Dendritic cell treated with granulocyte-macrophage colony-stimulating factor and Interleukin-4, amounts not matched to agents 40 ng/mL and 50 ng/mL, for 4 days (primary cell): ENCODE data around the gene TRAF3IP3.
A peak's percentile ranks its signal among the peaks of the same experiment; 100 is the strongest.

Experiments
- H3K27ac Mint-ChIP-seq: one replicate; pipeline ENCODE4 v1.8.0; 2022; ENCODE audit warnings: mild to moderate bottlenecking, mixed read lengths
- H3K27me3 Mint-ChIP-seq: one replicate; pipeline ENCODE4 v1.8.0; 2022; ENCODE audit warnings: mild to moderate bottlenecking, mixed read lengths
- H3K36me3 Mint-ChIP-seq: one replicate; pipeline ENCODE4 v1.8.0; 2022; ENCODE audit warnings: low read depth, mixed read lengths
- H3K4me1 Mint-ChIP-seq: one replicate; pipeline ENCODE4 v1.8.0; 2022; ENCODE audit warnings: low read depth, mixed read lengths
- H3K4me3 Mint-ChIP-seq: one replicate; pipeline ENCODE4 v1.8.0; 2022; ENCODE audit warnings: mild to moderate bottlenecking, moderate library complexity, mixed read lengths
- H3K9me3 Mint-ChIP-seq: one replicate; pipeline ENCODE4 v1.8.0; 2022; ENCODE audit warnings: mixed read lengths
- intact Hi-C: fragments of 100-400 bp; cut with micrococcal nuclease; formaldehyde crosslinking; loops from one replicate; pipeline ENCODE4 v1.15.0; 2022

The TRAF3IP3 gene

GRCh38 chr1:209803568-209803967, 47.7 kb downstream of the TRAF3IP3 start:
- Mint-ChIP-seq H3K27ac (no peak overlapping the region), H3K36me3 (no peaks in the 10 kb centered on the region), H3K4me1 (peaks cover 21% of the 10 kb centered on the region), H3K27me3 (peaks cover 39% of the 10 kb centered on the region), H3K4me3 (no peak overlapping the region), H3K9me3 (no peaks in the 10 kb centered on the region)
- intact Hi-C loops: no loop called here

GRCh38 chr1:209805341-209805781, 49.5 kb downstream of the TRAF3IP3 start:
- no peak overlapping the region for H3K4me3 Mint-ChIP-seq
- no peaks in the 10 kb centered on the region for H3K36me3 Mint-ChIP-seq

GRCh38 chr1:209805875-209806760, 50.3 kb downstream of the TRAF3IP3 start, which contains the start of gene IRF6:
Gene IRF6 (minus strand): TSS chr1:209806142. CDS start chr1:209801413, 4,729 bp downstream.
- Mint-ChIP-seq H3K4me3 (peak within 1 kb of the TSS; percentile 73), H3K27me3 (peaks cover 37% of the 10 kb centered on the region), H3K9me3 (no peaks in the 10 kb centered on the region), H3K4me1 (peaks cover 21% of the 10 kb centered on the region), H3K27ac (peak within 1 kb of the TSS; percentile 72), H3K36me3 (no peaks in the 10 kb centered on the region)
- intact Hi-C loops: no loop called here

More at GRCh38 chr1:209805341-209805781, 49.5 kb downstream of the TRAF3IP3 start:
- Mint-ChIP-seq H3K4me1 (peaks cover 21% of the 10 kb centered on the region), H3K9me3 (no peaks in the 10 kb centered on the region), H3K27me3 (peaks cover 41% of the 10 kb centered on the region), H3K27ac (peak overlapping the region; percentile 72)
- intact Hi-C loops: no loop called here

- Mint-ChIP-seq H3K4me3 (no peak overlapping the region), H3K27ac (no peak overlapping the region), H3K27me3 (peaks cover 27% of the 10 kb centered on the region), H3K36me3 (no peaks in the 10 kb centered on the region), H3K9me3 (no peaks in the 10 kb centered on the region), H3K4me1 (peaks cover 21% of the 10 kb centered on the region)
- intact Hi-C loops: no loop called here
These were observed 51.7 kb downstream of the TRAF3IP3 start for GRCh38 chr1:209807509-209807908.

GRCh38 chr1:209808059-209808581, 52.3 kb downstream of the TRAF3IP3 start:
- no peak overlapping the region for H3K27ac Mint-ChIP-seq
- intact Hi-C loops: no loop called here
- no peak overlapping the region for H3K4me3 Mint-ChIP-seq

GRCh38 chr1:209809611-209810010, 53.8 kb downstream of the TRAF3IP3 start:
- Mint-ChIP-seq H3K36me3 (no peaks in the 10 kb centered on the region), H3K9me3 (no peaks in the 10 kb centered on the region), H3K4me3 (no peak overlapping the region), H3K27me3 (peaks cover 16% of the 10 kb centered on the region), H3K4me1 (peaks cover 21% of the 10 kb centered on the region), H3K27ac (no peak overlapping the region)
- intact Hi-C loops: no loop called here

More at GRCh38 chr1:209808059-209808581, 52.3 kb downstream of the TRAF3IP3 start:
- Mint-ChIP-seq H3K4me1 (peaks cover 21% of the 10 kb centered on the region), H3K36me3 (no peaks in the 10 kb centered on the region), H3K27me3 (peaks cover 23% of the 10 kb centered on the region), H3K9me3 (no peaks in the 10 kb centered on the region)

- peaks cover 5% of the 10 kb centered on the region for H3K27me3 Mint-ChIP-seq
- intact Hi-C loops: no loop called here
- no peak overlapping the region for H3K27ac Mint-ChIP-seq
- H3K4me3 Mint-ChIP-seq: no peak overlapping the region
- no peaks in the 10 kb centered on the region for H3K9me3 Mint-ChIP-seq
- H3K36me3 Mint-ChIP-seq: no peaks in the 10 kb centered on the region
- peaks cover 20% of the 10 kb centered on the region for H3K4me1 Mint-ChIP-seq
These were observed 54.9 kb downstream of the TRAF3IP3 start for GRCh38 chr1:209810783-209811182.

- Mint-ChIP-seq H3K36me3 (no peaks in the 10 kb centered on the region), H3K9me3 (no peaks in the 10 kb centered on the region), H3K27me3 (peaks cover 6% of the 10 kb centered on the region), H3K4me3 (no peak overlapping the region), H3K4me1 (peaks cover 5% of the 10 kb centered on the region), H3K27ac (no peak overlapping the region)
- intact Hi-C loops: no loop called here
These were observed 58.0 kb downstream of the TRAF3IP3 start for GRCh38 chr1:209813902-209814301.

GRCh38 chr1:209815490-209815889, 59.6 kb downstream of the TRAF3IP3 start:
- H3K4me3 Mint-ChIP-seq: no peak overlapping the region

GRCh38 chr1:209815931-209816341, 60.1 kb downstream of the TRAF3IP3 start:
- intact Hi-C loops: no loop called here
- Mint-ChIP-seq H3K4me3 (no peak overlapping the region), H3K4me1 (peaks cover 5% of the 10 kb centered on the region), H3K9me3 (no peaks in the 10 kb centered on the region), H3K27ac (no peak overlapping the region), H3K27me3 (peaks cover 18% of the 10 kb centered on the region), H3K36me3 (no peaks in the 10 kb centered on the region)

More at GRCh38 chr1:209815490-209815889, 59.6 kb downstream of the TRAF3IP3 start:
- peaks cover 14% of the 10 kb centered on the region for H3K27me3 Mint-ChIP-seq
- H3K4me1 Mint-ChIP-seq: peaks cover 5% of the 10 kb centered on the region
- no peak overlapping the region for H3K27ac Mint-ChIP-seq
- H3K9me3 Mint-ChIP-seq: no peaks in the 10 kb centered on the region
- intact Hi-C loops: no loop called here
- no peaks in the 10 kb centered on the region for H3K36me3 Mint-ChIP-seq

- peaks cover 26% of the 10 kb centered on the region for H3K27me3 Mint-ChIP-seq
- H3K9me3 Mint-ChIP-seq: no peaks in the 10 kb centered on the region
- intact Hi-C loops: no loop called here
- no peaks in the 10 kb centered on the region for H3K36me3 Mint-ChIP-seq
- H3K4me3 Mint-ChIP-seq: no peak overlapping the region
- H3K4me1 Mint-ChIP-seq: peaks cover 5% of the 10 kb centered on the region
- no peak overlapping the region for H3K27ac Mint-ChIP-seq
These were observed 61.1 kb downstream of the TRAF3IP3 start for GRCh38 chr1:209816923-209817322.

GRCh38 chr1:209817691-209818090, 61.8 kb downstream of the TRAF3IP3 start:
- Mint-ChIP-seq H3K36me3 (no peaks in the 10 kb centered on the region), H3K27me3 (peaks cover 31% of the 10 kb centered on the region), H3K4me1 (peaks cover 5% of the 10 kb centered on the region), H3K9me3 (no peaks in the 10 kb centered on the region), H3K4me3 (no peak overlapping the region), H3K27ac (no peak overlapping the region)
- intact Hi-C loops: no loop called here

GRCh38 chr1:209819058-209819457, 63.2 kb downstream of the TRAF3IP3 start:
- intact Hi-C loops: no loop called here
- no peak overlapping the region for H3K27ac Mint-ChIP-seq
- peaks cover 9% of the 10 kb centered on the region for H3K4me1 Mint-ChIP-seq
- no peaks in the 10 kb centered on the region for H3K36me3 Mint-ChIP-seq
- H3K4me3 Mint-ChIP-seq: no peak overlapping the region
- H3K27me3 Mint-ChIP-seq: peaks cover 37% of the 10 kb centered on the region
- H3K9me3 Mint-ChIP-seq: no peaks in the 10 kb centered on the region

- Mint-ChIP-seq H3K36me3 (no peaks in the 10 kb centered on the region), H3K27ac (no peak overlapping the region), H3K4me1 (peaks cover 4% of the 10 kb centered on the region), H3K27me3 (peaks cover 42% of the 10 kb centered on the region), H3K9me3 (no peaks in the 10 kb centered on the region), H3K4me3 (no peak overlapping the region)
- intact Hi-C loops: no loop called here
These were observed 65.1 kb downstream of the TRAF3IP3 start for GRCh38 chr1:209820986-209821385.
